ENCODE data around the gene OR2Z1.

Gene OR2Z1, protein sequence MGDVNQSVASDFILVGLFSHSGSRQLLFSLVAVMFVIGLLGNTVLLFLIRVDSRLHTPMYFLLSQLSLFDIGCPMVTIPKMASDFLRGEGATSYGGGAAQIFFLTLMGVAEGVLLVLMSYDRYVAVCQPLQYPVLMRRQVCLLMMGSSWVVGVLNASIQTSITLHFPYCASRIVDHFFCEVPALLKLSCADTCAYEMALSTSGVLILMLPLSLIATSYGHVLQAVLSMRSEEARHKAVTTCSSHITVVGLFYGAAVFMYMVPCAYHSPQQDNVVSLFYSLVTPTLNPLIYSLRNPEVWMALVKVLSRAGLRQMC

DNA sequence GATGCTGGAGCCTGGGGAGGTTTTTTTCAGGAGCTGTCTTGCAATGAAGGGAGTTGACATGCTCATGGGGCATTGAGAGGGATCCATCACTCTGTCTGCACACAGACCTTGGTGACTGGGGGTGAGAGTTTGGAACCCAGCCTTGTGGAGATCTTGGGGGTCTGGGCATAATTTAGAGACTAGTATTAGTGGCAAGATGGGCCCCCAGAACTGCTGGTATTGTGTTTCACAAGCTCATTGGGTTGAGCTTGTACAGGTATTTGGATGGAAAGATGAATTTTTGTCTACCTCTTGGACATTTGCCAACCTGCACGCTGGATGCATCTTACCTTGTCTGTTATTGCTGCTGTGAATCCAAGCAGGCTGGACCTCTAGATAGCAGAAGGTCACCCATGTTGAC lies at the start of gene OR2Z1:
OR2Z1 (plus strand) TSS at position 301 of the 400 bp plus-strand sequence. CDS start 9,395 bp downstream, outside the sequence.
- FAIRE-seq (no peak), DNase-seq (ENCODE audit: low spot score) (no peak)

DNA sequence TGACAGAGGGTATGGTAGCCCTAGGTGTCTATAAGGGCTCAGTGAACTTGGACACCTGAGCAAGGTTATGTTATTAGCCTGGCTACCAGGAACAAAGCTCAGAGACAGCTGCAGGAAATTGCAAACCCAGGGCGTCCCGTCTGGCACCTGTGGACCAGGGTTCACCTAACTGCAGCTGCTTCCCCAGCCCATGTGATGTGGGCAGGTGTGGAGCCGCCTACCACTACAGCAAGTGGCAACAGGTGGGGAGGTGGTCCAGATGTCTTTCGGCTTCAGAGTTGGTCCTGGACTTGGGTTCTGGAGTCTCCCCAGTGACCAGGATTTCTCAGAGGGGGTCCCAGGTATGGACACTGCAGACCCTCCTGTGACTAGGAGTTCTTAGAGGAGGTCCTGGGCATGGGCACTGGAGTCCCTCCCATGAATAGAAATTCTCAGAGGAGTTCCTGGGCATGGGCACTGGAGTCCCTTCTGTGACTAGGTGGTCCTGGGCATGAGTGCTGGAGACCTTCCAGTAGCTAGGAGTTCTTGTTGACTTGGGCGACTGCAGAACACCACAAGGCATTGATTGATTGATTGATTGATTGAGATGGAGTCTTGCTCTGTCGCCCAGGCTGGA lies 48.0 kb upstream of the OR2Z1 start:
- DNase-seq (ENCODE audit: low spot score), result no peak
- no peak for FAIRE-seq

DNA sequence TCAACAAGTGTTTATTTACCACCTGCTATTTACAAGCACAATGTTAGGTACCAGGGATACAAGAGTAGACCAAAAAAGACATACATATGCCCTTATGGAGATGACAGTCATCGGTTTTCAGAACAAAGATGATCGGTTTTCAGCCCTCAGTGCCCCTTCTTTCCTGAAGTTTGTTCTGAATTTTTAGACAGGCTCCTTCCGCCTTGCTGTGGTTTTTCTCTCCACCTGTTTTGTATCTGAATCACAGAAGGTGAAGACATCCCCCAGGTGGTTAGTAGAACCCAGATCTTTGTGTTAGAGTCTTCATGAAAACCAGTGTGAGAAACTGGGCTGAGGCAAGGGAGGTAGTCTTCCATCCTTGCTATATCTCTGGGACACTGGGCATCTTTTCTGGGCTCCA lies 46.4 kb upstream of the OR2Z1 start:
- DNase-seq (ENCODE audit: low spot score) (no peak), FAIRE-seq (no peak)

DNA sequence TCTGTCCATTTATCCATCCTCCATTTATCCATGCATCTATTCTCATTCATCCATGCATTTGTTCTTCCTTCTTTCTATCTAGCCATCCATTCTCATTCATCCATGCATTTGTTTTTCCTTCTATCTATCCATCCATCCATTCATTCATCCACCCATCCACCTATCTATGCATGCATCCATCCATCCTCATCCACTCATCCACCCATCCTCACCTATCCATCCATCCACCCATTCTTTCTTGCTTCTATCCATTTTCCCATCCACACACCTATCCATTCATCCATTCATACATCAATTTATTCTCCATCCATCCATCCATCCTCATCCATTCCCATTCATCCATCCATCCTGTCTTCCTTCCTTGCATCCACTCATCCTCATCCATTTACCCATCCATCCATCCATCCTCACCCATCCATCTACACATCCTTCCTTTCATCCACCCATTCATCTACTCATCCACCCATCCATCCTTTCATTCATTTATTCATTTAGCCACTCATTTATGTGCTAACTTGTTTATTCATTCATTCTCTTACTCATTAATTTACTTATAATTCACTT lies 43.1 kb upstream of the OR2Z1 start:
- FAIRE-seq (no peak), DNase-seq (ENCODE audit: low spot score) (no peak)

DNA sequence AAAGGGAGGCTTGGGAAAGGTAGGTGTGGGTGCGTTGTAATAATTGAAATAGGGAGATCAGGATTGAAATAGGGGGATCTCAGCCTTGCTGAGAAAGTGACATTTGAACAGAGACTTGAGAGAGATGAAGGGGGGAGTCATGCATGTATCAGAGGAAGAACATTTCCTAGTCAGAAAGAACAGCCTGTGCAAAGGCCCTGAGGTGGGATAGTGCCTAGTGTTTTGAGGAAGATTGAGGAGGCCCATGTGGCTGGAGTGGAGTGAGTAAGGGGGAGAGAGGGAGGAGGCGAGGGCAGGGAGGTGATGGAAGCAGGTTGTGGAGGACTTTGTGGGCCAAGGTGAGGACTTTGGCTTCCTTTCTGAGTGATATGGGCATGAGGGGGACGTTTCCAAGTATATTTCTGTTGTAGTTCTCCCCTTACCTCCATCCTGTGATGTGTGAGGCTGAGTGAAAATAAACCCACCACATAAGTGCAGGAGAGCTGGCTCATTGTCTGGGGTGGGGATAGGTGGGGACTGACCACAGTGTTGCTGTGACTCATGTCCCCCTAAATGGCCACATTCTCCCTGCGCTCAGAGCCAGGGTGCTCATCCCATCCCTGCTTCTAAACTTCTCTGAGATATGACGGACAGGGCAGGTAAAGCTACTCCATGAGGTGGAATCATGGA lies 40.6 kb upstream of the OR2Z1 start:
- DNase-seq (ENCODE audit: low spot score), result no peak
- FAIRE-seq, result no peak

DNA sequence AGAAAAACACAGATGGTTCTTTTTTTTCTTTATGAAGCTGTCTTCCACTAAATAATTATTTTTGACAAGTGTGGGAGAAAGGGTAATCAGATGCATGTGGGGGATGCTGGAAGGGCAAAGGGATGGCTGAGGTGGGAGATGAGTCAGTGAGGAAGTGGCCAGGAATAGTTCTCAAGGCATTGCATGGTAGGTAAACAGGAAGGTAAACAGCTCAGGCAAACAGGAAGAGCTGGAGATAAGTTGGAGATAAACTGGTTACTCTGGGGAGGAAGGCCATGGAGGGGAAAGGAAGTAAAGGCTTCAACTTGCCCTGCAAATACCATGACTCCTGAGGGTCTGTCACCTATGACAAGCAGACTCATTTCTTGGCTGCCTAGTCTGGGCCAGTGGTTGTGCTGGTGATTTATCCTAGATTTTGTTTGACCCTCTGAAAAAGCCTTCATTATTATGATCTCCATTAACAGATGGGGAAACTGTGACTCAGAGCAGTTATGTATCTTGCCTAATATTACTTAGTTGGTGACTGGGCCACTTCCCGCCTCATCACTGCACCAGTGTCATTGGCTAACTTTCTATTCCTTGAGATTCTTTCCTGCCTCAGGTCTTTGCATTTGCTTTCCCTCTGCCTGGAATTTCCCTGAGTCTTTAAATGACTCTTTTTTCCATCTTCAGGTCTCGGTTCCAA lies 39.9 kb upstream of the OR2Z1 start:
- DNase-seq (ENCODE audit: low spot score), result no peak
- FAIRE-seq, result no peak

DNA sequence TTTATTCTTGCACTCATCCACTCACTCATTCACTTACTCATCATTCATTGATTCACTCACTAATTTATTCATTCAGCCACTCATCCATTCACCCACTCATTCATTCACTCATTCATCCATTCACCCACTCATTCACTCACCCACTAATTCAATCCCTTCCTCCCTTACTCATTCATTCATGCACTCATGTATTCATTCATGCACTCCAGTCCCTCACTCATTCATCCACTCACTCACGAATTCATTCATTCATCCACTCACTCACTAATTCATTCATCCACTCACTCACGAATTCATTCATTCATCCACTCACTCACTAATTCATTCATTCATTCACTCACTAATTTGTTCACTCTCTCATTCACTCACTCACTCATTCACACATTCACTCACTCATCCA lies 39.0 kb upstream of the OR2Z1 start:
- FAIRE-seq, result no peak
- DNase-seq (ENCODE audit: low spot score), result no peak

DNA sequence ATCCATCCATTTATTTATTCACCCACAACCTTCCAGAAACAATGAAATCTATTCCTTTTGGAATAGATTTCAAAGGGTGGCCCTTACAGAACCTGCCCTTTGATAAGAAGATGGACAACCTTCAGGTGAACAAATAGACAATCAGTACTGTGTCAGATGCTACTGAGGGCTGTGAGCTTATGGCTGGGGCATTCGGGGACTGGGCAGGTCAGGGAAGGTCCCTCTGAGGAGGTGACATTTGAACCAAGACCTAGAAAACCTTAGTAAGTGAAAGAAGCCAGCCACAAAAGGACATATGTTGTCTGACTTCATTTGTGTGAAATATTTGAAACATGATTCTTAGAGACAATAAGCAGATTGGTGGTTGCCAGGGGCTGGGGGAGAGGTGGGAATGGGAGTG lies 38.5 kb upstream of the OR2Z1 start:
- DNase-seq (ENCODE audit: low spot score) (no peak), FAIRE-seq (no peak)

DNA sequence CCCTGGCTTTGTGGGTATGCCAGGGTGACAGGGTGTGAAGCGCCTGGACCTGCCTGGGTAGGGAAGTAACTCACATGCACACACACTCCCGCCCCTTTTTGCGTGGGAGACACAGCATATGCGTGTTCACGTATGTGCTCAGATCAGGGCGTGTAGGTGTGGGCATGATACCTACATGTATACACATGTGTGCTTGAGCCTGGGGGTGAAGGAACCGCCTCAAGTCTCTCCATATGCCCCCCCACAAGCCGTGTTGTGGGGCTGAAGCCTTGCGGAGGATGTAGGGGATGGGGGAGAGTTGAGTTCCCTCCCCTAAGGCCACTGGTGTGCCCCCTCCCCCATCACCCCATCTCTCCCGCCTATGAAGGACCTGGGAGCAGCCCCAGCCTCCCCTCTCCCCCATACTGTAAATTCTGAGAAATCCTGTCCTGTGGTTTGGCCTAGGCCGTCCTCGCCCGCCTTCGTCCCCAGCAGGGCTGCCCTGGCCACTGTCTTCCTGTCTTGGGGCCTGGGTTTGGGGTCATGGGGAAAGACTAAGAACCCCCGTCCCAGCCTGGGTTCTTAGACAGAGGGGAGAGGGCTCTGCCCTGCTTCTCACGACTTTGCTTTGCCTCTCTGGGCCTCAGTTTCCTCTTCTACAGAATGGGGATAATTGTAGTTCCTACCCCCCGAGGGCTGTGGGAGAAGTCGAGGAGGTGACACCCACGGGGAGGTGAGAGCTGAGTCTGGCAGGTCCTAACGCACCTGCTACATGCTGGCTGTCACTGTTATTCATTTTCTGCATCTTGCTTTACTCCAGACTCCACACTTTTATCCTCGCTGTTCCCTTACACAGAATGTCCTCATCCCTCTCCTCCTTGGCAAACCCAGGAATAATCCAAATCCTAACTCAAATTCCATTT lies 37.2 kb upstream of the OR2Z1 start:
- FAIRE-seq, result no peak

DNA sequence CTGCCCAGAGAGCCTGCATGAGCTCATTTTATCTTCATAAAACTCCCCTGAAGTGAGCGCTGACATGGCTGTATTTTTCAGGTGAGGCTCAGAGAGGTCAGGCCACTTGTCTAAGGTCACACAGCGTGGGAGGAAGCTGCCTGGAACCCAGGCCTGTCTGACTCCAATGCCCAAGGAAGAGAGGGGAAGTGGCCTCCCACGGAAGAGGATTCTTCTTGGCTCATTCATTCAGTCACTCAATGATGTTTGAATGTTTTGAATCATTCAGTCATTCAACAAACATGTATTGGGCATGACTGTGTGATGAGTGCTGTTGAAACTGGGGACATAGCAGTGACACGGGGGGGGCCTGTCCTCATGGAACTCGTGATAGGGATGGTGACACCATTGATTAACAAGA lies 34.9 kb upstream of the OR2Z1 start:
- FAIRE-seq (no peak), DNase-seq (ENCODE audit: low spot score) (no peak)

More for the DNA sequence above, 37.2 kb upstream of the OR2Z1 start:
- DNase-seq (ENCODE audit: low spot score), result no peak

DNA sequence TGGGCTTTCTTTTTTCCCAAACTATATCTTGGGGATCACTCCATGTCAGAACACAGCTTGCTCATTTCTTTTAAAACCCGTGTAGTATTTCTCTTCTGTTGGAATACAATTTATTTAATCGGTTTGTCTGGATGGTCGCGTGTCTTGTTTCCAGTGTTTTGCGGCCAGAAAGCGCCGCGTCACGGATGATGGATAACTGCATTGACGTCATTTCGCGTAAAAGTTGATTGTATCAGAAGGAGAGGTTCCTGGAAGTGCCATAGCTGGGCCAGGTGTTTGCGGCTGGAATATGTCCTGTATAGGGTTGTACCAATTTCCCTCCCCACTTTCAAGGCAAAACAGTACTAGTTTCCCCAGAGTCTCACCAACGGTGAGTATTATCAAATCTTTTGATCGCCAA lies 32.5 kb upstream of the OR2Z1 start:
- no peak for FAIRE-seq

DNA sequence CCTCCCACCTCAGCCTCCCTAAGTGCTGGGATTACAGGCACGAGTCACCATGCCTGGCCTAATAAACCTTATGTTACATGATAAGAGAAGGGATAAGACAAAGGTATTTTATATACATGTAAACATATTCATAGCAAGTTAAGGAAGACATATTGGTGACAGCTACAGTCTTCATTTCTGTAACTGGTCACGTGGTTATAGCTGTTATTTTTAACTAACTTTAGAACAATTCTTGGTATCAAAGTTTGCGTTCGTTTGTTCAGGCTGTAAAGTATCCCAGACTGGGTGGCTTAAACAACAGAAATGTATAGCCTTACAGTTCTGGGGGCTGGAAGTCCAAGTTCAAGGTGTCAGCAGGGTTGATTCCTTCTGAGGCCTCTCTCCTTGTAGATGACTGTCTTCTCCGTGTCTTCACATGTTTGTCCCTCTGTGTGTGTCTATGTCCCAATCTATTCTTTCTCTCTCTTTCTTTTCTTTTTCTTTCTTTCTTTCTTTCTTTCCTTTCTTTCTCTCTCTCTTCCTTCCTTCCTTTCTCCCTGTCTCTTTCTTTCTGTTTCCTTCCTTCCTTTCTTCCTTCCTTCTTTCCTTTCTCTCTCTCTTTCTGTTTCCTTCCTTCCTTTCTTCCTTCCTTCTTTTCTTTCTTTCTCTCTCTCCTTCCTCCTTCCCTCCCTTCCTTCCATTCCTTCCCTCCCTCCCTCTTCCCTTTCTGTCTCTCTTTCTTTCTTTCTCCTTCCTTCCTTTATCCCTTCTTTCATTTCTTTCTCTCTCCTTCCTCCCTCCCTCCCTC lies 30.5 kb upstream of the OR2Z1 start:
- DNase-seq (ENCODE audit: low spot score) (no peak), FAIRE-seq (no peak)

More for the DNA sequence above, 32.5 kb upstream of the OR2Z1 start:
- no peak for DNase-seq (ENCODE audit: low spot score)

DNA sequence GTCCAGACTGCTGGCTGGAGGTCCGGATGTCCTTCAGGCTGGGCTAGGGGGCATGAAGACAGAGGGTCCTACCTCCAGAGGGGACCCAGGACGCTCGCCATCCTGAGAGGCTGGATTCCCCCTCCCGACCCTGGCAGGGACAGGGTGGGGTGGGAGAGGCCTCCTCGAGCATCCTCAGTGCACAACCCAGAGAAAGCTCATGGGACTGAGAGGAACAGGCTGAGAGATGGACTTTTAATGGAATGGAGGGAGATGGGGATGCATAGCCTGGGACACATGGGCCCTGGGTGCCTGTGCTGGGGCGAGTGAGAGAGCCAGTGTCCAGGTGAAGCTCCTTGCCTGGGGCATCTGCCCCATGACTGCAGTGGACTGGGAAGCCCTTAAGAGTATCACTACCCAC lies 25.9 kb upstream of the OR2Z1 start:
- no peak for FAIRE-seq
- DNase-seq (ENCODE audit: low spot score), result no peak

DNA sequence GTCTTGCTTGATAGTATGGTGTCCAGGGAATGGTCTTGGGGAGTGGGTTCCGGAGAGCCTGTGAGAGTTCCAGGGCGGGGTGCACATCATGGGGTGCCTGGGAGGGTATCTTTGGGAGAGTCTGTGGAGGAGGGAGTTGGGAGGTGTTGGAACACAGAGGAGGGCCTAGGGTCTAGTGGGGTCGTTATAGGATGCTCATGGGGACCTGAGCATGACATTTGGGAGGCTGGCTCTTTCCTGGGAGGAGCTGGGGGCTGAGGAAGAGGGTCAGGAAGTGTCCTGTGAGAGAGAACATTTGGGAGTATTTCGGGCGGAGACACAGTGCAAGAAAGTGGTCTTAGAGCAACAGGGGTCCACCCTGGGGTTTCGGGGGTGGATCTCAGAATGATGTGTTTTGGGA lies 25.5 kb upstream of the OR2Z1 start:
- FAIRE-seq, result no peak

DNA sequence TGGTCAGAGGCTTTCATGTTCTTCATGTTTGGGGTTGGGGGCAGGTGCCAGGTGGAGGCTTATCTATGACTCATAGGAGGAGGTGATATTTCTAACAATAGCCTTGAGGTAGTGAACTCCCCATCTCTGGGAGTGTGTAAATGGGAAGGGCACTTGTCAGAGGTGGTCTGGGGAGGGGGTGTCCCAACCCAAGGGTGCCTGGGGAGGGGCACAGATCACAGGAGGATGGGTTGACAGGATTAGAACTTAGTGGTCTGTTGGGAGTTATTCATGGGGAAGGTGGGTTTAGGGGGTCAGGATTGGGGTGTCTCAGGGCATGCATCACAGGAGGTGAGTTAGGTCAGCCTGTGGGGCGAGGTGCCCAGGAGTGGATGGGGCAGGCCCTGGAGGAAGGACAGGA lies 24.4 kb upstream of the OR2Z1 start:
- FAIRE-seq (no peak), DNase-seq (ENCODE audit: low spot score) (no peak)

More for the DNA sequence above, 25.5 kb upstream of the OR2Z1 start:
- no peak for DNase-seq (ENCODE audit: low spot score)

DNA sequence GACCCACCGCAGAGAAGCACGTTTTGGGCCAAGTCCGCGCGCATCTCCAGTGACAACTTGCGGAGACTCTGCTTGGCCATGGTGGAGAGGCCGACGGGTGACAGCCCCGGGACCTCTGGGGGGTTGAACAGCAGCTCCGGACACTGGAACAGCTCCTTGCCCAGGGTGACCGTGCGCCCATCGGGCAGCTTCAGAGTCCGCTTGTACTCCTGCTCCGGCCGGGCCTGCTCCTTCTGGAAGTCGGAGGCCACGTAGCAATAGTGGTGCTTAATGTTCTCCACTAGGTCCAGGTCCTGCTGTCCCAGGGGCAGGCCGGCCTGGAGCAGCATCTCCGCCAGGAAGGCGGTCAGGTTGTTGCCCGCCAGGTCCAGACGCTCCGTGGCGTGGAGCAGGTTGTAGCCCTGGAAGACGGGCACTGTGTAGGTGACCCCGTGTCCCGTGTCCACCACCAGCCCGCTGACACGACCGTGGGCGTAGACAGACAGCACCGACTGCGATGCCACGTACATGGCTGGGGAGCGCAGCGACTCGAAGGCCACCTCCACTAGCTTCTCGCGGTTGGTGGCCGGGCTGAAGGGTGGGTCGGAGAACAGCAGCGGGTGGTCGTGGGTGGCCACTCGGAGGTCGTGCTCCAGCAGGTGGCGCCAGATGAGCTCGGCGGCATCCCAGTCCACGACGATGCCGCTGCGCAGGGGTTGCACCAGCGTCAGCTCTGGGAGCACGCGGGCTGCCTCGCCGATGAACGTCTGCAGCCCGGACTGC lies 23.6 kb upstream of the OR2Z1 start:
- FAIRE-seq (no peak), DNase-seq (ENCODE audit: low spot score) (no peak)

DNA sequence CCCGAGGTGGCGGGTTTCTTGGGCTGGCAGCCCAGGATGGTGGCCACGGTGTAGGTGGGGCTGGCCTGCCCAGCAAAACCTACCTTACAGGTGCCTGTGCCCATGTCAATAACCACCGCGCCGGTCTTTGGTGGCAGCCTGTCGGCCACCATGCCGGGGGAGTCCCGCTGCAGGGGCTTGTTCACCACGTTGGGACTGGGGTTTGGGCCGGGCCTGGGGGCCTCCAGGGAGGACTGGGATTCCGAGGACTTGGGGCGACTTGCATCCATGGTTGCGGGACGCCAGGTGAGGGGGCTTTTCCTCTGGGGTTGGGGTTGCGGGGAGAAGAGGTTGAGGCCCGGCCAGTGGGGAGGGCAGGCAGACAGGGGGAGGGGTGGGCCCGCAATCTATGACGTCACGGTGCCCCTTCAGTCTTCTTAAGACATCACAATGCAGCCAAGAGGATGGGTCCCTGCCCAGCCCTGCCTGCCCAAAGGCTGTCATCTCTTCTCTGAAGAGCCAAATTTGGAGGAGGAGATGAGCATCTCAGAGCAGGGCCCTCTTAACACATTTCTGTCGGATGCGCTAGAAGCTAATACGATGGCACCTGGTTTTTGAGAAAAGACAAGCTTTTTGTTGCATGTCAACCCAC lies 22.9 kb upstream of the OR2Z1 start, which contains the start of gene ACTL9:
ACTL9 (minus strand) TSS at position 363 of the 631 bp plus-strand sequence; CDS start at position 269, 94 bp downstream.
- no peak for DNase-seq (ENCODE audit: low spot score)
- no peak for FAIRE-seq

DNA sequence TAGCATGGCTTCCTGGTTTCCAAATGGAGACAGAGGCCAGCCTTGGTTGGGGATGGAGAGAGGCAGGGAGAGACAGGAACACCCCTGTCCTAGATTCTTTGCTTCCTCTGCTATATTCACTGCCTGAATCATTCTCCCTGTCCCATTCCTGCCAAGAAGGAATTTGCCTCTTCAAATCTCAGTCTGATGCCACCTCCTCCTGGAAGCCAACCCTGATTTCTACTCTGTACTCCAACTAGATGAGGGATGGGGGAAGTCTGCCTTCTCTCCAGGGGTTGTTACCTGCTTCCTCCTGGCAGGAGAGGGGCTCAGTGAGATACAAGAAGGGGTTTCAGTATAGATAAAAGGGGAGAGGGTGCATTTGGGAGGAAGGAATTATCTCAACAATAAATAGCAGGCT lies 21.5 kb upstream of the OR2Z1 start:
- FAIRE-seq (no peak), DNase-seq (ENCODE audit: low spot score) (no peak)

DNA sequence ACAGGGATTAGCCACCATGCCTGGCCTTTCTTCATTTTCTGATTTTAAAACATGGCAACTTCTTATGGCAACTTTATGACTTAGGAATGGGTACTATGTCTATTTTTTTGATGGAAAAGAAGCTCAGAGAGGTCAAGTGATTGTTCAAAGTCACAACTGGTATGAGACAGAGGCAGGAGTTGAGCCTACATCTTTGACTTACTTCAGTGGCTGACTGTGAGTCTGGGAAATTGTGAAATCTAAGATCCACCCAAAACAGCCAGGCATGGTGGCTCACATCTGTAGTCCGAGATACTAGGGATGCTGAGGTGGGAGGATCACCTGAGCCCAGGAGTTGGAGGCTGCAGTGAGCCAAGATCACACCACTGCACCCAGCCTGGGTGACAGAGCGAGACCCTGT lies 20.5 kb upstream of the OR2Z1 start:
- no peak for DNase-seq (ENCODE audit: low spot score)
- FAIRE-seq, result no peak
